Skeletal muscle cell (primary cell): ENCODE results near the gene KIF6.

Source experiments
- DNase-seq: peaks from one replicate; pipeline ENCODE4 v3.0.0-alpha.2; 2010; ENCODE audit warnings: low read depth
- H3K4me3 ChIP-seq: 2 replicates; pipeline ENCODE4 v1.5.1; 2011; ENCODE audit warnings: low read depth, mild to moderate bottlenecking, control low read depth, low read length, moderate library complexity

KIF6 gene

DNA sequence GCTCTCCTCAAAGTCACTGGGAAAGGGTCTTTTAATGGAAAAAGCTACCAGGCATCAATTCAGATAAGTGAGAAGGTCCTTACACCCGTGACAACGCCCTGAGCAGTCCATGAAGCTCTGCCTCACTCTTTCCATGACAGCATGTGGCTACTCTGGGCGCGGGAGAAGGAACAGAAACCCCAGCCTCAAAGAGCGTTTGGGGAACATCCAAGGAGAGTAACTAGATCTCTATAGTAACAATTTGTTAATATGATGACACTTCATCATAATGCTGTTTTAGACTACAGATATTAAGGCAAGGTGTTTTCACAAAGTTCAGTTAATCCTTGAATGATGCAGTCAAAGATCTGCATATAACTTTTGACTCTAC, 55.2 kb downstream of the KIF6 start:
- no peak overlapping the region for H3K4me3 ChIP-seq
- DNase-seq = no peak

DNA sequence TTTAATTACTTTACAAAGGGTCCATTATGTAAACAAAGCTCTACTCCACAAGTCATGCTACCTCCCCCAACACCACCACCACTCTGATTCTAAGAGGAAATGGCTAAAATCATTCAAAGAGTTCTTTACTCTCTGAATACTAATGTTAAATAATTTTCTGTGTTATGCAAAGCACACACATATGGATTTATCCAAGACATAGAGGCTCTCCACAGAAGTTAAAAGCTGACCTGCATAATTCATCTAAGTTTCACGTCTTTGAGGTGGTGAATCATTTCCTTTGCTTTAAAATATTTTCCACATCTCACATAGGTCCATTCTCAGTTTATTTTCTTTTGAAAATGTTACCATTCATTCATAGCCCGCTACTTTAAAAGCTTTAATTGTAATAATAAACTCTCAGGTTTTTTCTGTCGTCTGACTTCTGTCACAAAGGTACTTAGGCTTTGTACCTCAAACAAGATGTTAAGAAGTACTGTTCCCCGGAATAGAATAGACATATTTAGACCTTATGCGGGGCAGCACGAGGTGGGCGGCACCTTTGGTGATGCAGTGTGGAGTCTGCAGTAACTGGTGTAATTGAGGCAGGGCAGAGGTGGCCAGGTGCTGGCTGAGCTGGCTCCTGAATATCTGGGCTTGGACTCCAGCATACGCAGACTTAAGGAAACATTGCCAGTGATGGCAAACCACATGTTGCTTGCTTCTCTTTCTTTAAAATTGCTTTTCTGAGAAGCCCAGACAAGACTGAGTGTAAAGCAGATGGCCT, 55.8 kb downstream of the KIF6 start:
- no peak overlapping the region for H3K4me3 ChIP-seq
- DNase-seq = no peak

DNA sequence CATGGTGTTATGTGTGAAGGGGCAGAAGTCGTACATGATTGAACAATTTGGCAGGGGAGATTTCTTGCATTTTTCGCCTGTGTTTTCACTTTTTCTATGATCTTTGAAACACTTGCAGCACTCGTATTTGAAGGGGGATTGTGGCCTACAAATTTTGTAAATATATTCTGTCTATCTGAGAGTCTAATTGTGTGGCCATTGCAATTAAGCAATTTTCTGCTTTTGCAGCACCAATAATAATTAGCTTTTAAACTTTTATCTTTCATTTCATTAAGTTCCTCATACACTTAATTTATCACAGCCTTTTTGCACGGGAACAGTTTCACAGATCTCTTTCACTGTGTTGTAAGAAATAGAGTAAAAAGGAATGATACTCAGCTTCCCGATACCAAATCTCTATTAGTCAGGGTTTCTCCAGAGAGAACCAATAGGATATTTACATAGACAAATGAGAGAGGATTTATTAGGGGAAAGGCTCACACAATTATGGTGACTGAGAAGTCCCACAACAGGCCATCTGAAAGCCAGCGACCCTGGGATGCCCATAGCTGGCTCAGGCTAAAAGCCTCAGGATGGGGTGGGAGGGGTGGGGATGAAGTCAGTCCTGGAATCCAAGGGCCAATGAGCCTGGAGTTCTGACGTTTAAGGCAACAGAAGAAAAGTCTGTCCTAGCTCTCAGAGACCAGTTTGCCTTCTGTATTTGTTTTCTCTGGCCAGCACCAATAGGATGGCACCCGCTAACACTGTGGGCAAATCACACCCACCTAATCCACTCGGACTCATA, 58.3 kb downstream of the KIF6 start:
- no peak for DNase-seq
- H3K4me3 ChIP-seq = no peak overlapping the region

DNA sequence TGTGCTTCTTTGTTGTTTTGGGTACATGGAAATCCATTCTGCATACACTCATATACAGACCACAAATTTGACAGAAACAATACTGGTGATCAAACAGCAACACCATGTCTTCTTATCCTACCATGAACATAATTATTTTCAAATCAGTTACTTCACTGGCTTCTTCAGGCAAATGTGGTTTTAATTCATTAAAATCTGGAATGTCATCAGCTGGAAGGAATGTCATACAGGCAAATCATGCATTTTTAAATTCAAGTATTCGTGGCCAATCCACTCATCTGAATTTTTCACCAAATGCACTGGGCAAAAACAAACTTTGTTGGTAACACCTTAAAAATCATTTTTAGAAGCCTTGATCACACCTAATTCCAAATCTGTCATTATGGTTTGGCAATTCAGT, 59.3 kb downstream of the KIF6 start:
- no peak for DNase-seq
- H3K4me3 ChIP-seq = no peak overlapping the region

DNA sequence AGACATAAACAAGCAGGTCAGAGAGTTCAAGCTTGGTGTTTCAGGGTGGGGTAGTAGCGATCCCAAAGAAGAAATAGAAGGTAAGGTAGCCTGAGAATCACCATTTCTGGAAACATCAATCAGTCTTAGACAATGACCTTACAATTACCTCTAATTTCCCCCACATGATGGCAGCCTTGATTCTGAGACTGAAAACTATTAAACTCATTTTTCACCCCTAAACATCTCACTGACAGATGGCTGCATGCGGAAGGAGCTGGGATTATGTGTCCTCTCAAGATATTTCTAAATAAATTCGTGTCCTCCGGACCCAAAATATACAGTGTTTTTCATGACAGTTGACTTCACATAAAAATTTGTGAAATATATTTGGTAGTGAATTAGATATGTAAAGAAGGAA, 61.0 kb downstream of the KIF6 start:
- no peak for DNase-seq
- no peak overlapping the region for H3K4me3 ChIP-seq

DNA sequence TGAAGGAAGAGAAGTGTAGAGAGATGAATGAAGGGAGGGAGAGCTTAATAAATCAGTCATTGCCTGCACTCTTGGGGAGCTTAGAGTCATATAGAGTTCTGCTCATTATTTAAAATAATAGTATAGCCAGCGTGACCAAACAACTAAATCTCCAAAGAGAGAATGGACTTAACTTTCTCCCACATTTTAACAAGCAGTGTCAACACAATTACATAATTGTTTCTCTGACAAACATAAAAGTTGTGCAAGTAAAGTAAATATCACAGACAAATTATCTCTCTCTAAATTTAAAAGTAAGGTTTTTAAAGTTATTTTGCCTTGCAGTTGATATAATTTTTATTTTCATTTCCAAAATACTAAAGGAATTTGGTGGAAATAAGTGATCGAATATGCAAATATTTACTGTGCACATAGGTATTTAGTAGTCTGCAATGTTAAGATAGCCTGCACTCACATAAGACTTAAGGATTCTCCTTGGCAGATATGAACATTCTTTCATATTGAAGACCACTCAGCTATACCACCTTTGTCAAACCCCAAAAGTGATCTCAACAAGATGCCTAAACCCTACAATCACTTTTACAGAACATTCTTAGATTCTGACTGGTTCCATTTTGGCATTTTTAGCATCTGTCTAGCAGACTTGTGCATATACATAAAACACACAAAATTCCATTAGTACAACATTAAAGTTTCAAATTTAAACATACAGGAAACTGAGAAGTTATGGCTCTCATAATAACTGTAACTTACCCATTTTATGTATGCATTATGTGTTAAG, 67.7 kb downstream of the KIF6 start:
- H3K4me3 ChIP-seq = no peak overlapping the region
- DNase-seq = no peak

DNA sequence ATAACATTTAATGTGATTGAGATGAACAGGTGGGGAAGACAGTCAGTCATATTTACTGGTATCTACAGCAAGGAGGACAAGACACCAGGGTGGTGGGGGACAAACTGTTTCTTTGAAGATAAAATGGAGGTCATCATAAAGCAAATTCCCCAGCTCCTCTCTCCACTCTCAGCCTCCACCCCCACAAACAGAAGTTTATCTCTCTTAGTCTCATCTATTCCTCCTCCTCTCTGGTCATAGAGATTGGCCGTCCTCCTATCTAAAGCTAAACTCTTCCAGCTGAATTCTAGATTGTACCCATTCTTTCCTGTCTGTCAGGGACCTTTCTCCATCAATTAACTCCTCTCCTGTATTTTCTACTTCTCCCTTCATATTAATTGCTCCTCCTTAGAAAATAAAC, 71.1 kb downstream of the KIF6 start:
- no peak for DNase-seq
- H3K4me3 ChIP-seq = no peak overlapping the region

DNA sequence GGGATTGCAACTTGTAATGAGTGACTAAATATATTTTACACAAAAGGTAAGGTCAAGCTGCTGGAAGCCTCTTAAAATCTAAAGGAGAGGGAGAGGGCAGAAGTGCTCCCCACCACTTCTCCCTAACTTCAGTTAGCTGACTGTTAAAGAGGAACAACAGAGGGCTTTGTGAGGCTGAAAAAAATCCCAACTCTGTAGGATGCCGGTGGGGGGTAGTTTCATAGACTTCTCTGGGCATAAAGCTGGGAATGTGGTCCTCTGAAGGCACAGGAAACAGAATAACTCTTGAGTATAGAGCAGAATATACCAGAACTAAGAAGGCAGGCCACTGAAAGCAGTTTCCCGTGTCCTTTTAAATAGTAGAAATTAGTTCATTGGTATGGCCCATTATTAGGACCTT, 71.6 kb downstream of the KIF6 start:
- no peak for DNase-seq
- H3K4me3 ChIP-seq = no peak overlapping the region

DNA sequence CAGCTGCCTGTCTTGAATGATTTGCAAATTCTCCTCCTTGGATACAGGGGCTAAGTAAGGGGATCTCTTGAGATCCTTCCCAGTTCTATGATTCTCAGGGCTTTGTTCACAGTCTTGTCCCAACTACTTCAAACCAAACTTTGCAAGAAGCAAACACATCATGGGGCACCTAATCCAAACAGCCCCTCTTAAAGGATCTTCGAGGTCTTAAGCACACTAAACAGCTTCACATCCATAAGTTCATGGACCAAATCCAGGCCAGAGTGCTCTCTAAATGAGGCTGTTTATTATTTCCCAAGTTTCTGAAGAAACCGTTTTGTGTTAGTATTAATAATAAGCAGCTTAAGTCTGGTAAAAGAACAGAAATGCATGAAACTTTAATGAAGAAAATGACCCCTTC, 75.2 kb downstream of the KIF6 start:
- H3K4me3 ChIP-seq = no peak overlapping the region
- DNase-seq = no peak

DNA sequence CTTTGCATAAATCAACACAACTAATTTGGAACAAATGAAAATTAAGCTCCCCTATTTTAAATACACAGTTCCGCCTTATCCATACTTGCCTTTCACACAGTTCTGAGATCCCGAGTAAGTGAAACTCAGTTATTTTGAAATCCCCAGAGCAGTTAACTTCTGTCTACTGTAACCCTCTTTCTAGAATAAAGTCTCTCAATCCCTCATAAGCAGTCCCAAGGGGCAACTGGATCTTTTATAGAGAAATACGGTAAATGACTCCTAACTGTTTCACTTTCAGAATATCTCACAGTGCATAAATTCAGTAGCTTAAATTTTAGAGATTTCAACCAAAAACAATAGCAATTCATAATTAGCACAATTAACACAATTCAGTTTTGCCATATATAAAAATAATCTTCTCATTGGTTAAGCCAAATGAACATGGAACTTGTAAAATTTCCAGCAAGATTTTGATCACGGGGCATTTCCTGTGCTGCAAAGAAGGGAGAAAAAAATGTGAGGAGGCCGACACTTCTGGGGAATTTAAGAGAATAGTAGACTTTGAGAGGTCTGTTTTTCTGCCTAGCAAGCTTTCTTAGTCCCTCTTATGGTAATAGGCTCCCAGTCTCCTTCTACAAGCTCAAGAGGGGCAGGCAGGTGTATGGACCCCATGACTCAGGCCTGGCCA, 78.3 kb downstream of the KIF6 start:
- H3K4me3 ChIP-seq = no peak overlapping the region
- no peak for DNase-seq

DNA sequence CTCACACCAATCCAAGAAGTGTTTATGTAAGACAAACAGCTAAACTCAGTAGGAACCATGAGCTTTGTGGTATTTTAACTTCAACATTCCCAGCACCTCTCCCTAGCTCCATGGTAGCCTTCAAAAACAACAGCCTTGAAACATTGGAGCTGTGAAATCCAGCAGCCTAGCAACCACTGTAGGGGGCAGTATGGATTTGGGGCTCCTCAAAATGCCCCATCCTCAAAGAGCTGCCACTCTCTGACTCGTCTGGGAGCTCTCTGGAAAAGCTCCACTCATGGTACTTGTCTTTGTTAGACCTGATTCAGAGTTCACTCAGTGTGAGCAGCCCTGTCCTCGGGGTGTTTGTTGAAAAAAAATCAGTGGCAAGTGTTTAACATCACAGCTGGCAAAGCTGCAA, 82.9 kb downstream of the KIF6 start:
- no peak for DNase-seq
- H3K4me3 ChIP-seq = no peak overlapping the region

DNA sequence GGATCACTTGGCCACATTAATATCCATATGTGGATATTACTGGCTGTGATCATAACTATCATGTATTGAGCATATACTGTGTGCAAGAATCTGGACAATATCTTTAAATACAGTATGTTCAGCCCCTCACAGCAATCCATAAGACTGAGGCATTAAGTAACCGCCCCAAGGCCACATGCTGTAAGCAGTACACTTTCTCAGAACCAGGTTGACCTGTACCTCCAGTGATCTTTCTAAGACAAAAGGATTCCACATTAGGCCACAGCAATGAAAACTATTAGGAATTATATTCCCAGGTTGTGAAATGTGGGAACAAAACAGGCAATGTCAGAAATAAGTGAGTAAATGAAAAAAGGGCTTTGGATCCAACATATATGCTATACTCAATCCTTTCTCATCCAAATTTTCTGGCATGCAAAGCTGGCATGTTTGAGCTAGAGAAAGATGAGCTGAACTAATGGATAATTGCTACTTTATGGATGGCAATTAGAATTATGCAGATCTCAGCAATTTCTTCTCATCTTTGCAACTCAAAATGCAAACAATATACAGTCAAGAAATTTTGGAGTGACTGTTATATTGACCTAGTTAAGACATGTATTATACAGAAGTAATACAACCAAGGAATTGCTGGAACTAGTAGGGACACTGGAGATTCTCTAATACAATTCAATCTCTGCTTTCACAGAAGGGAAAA, 86.9 kb downstream of the KIF6 start:
- no peak for DNase-seq
- H3K4me3 ChIP-seq = no peak overlapping the region

DNA sequence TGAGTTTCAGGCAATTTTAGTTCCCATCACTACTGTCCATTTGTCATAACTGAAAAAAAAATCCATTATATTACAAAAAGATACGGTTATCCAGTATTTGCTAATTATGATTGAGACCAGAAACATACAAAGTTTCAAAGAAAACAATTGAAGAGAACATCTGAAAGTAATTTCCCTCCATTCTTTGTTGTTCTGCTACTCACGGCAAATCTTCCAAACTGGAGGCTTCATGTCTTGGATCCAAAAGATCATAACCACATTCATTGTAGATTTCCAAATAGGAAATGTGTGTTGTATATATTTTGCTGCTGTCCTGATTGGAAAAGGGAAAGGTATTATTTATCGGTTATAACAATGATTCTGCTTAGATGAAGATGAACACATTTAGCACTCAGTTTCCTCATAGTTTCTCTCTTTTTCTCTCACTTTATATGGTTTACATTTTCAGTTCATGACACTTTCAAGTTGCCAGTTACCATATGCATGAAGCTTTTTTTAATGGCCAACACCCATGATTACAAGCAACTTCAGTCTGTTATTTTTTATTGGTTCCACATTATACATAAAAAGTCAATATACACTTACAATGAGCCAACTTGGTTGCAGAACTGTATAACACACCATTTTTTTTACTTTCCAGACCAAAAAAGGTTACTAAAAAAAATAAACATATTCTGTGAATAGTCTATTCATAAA, 90.4 kb downstream of the KIF6 start:
- DNase-seq = no peak
- H3K4me3 ChIP-seq = no peak overlapping the region

DNA sequence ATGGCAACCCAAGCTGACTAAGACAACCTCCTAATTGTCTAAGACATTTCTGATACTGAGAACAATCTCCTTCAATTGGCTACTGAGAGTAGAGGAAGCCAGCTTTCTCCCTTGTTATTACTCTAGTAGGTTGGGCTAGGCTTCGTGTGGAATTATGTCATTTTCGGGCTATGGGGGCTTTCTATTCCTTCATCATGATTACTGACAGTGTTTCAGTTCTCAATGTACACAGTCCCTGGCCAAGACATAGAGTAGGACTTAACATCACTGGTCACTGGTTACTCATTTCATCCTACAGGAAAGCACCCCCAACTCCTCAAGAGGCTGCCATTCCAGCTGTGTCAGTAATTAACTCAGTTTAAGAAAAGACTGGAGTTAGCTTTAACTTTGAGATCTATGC, 100.0 kb downstream of the KIF6 start:
- H3K4me3 ChIP-seq = no peak overlapping the region

DNA sequence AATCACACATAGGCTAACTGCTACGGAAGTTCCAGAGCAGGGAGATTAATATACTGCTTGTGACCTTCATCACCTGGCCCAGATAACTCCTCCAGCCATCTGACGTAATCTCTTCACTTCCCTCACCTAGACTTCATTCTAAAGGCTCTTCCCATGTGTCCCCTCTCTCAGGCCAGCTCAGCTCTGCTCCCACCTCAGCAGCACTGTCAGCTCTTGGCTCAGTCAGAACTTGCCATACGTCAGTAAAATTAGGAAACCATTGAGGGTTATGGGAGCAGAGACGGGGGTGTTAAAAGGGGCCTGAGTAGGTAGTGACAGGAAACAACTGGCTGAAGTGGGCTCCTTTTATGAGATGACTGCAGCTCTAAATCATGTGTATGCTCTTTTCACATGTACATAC, 101.5 kb downstream of the KIF6 start:
- no peak for DNase-seq
- H3K4me3 ChIP-seq = no peak overlapping the region

More for the DNA sequence above, 100.0 kb downstream of the KIF6 start:
- no peak for DNase-seq

DNA sequence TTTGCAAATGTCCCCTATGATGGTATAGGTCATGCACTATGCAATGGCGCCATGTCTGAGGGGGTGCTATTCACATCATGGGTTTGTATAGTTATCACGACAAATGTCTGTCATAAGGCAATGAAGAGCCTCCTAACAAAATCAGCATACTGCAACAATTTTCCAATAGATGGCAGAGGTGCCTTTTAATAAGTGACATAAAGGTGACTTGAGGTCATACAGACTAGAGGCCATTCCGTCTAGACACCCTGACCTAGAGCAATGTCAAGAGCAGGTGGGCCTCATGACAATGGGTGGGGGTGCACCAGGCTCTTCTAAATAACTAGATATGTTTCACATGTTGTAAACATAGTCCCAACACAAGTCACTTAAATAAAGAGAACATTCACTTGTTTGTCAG, 107.7 kb downstream of the KIF6 start:
- no peak overlapping the region for H3K4me3 ChIP-seq
- DNase-seq = no peak

DNA sequence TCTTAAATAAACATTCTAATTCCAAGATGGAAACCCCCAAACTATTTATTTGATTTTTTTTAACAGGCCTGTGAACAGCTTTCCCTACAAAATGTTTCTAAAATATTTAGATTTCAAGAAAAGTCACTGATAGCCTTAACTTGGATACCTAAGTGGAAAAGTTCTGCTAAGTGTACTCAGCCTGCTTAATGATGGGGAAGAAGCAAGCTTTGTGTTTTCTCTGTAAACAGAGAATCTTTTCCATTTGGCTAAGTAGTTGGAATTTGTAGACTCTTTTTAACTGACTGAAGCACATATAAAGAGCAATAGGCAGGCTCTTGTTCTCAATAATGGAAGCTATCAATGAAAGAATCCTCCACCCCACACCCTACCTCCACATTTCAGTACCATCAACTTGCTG, 108.2 kb downstream of the KIF6 start:
- no peak for DNase-seq
- no peak overlapping the region for H3K4me3 ChIP-seq

DNA sequence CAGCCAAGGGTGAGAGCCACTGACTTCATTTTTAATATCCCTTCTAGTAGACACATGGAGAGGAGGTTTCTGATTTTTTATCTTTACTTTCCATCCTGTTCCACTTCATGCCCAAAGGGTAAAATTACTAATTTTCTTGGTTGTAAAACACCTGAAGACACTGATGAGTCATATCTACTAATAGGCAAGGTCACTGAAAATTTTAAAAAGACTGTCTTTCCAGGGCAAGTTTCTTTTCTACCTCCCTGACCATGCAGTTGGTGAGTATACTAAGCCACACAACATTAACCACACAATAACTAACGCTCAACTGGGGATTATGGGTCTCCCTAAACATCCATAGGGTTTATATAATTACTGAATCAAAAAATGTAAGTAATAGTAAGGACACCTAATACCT, 109.6 kb downstream of the KIF6 start:
- no peak overlapping the region for H3K4me3 ChIP-seq
- no peak for DNase-seq
